Measurements from ENCODE around the gene FAM43A.

DNA sequence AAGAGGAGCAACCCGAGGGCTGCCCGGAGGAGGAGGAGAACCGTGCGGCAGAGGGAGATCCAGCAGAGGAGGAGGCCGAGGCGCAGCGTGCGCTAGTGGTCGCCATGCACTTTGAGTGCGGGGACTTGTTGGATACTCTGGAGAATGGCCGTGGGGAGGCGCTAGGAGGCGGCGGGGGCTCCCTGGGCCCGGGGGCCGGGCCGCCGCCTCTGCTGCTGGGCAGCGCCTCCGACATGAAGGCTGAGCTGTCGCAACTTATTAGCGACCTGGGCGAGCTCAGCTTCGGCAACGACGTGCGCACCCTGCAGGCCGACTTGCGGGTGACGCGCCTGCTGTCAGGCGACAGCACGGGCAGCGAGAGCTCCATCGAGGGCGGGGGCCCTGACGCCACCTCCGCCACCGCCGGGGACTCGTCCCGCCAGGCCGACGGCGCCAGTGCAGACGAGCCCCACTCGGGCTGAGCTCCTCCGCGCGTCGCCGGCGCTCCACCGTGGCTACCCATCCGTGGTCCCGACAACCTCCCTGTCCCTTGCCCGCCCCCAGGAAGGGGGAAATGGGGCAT, 2.0 kb downstream of the FAM43A start:
- TF ChIP-seq SIN3A (IDR thresholded peaks at IDR 0.05; ENCODE audit: borderline replicate concordance, insufficient read depth, low read length) = no peak
- no peak for TF ChIP-seq POLR2AphosphoS5 (IDR thresholded peaks at IDR 0.05; ENCODE audit: low read depth, low read length)
- TF ChIP-seq TAF1 (IDR thresholded peaks at IDR 0.05; ENCODE audit: borderline replicate concordance, insufficient read depth, low read length) = no peak
- no peak for TF ChIP-seq REST (IDR thresholded peaks at IDR 0.05; ENCODE audit: insufficient read depth in 1 of 2, low read depth in 2 of 2, low read length in 2 of 2)

Measured in PFSK-1 (cell line).